Measurements from ENCODE around the gene WDR11.

GRCh38 chr10:120883071-120883470, 31.9 kb downstream of the WDR11 start:
- no peak for TF ChIP-seq POLR2A (IDR thresholded peaks at IDR 0.05; ENCODE audit: low read depth, low read length)
- no peak for TF ChIP-seq PAX5 (IDR thresholded peaks at IDR 0.05; ENCODE audit: insufficient read depth, low read length, severe bottlenecking)
